ENCODE measurements around the gene NR2C1.

GRCh38 chr12:95116341-95116740 lies 42.9 kb upstream of the NR2C1 start:
- TF ChIP-seq CTCF (conservative IDR thresholded peaks at IDR 0.05; ENCODE audit: low read length): no peak
- no peak for TF ChIP-seq EZH2phosphoT487 (IDR thresholded peaks at IDR 0.05; ENCODE audit: borderline replicate concordance, low read depth, low read length)
